ENCODE measurements around the gene DNAJB12.
"Not testable (repeated sequence)": the region's sequence is repeated elsewhere in the genome, so short reads cannot be mapped to it uniquely, and the experiment has no call there.

The DNAJB12 gene

GRCh38 chr10:72315054-72315453, 39.7 kb downstream of the DNAJB12 start:
- DNase-seq = no peak

DNA sequence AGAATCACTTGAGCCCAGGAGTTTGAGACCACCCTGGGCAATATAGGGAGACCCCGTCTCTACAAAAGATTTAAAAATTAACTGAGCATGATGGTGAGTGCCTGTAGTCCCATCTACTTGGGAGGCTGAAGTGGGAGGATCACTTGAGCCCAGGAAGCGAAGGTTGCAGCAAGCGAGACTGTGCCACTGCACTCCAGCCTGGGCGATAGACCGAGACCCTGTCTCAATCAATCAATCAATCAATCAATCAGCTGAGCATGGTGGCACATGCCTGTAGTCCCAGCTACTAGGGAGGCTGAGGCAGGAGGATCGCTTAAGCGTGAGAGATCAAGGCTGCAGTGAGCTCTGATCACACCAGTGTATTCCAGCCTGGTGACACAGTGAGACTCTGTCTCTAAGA, 40.5 kb downstream of the DNAJB12 start:
- DNase-seq = no peak

GRCh38 chr10:72312865-72313391, 41.8 kb downstream of the DNAJB12 start:
- no peak for DNase-seq

DNA sequence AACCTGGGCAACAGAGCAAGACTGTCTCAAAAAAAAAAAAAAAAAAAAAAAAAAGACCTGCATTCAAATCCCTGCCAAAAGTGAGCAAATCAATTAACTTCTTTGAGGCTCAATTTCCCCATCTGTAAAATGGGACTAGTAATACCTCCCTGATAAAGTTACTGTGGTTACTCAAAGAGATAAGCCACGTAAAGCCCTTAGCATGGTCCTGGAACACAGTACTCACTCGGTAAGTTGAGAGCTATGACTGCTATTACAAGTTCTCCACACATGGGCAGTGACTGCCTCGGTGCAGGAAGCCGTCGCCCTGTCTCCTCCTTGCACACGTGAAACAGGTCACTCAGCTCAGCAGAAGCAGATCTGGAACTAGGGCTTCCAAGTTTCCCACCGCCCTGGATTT, 43.1 kb downstream of the DNAJB12 start:
- no peak for DNase-seq

- DNase-seq = no peak
Observed at GRCh38 chr10:72310636-72311035, 44.1 kb downstream of the DNAJB12 start.

DNA sequence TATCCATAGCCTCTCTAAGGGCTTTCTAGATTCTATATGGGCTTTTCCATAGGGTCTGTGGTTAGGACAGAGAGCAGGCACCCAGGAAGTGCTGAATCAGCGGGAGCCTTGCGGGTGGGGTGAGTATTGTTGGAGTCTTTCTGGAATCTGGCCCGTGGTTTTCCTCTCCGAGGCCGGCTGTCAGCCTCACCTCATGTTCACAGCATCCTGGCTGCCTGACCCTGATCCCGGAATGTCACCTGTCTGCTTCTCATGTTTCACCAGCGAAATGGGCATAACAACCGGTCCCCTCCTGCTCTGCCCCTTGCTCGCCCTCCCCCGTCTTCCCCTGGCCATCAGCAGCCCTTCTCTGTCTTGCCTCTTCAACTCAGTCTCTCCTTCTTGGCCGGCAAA, 44.5 kb downstream of the DNAJB12 start:
- DNase-seq = no peak

- peak; percentile 56 for DNase-seq
Observed at GRCh38 chr10:72309290-72310240, 45.2 kb downstream of the DNAJB12 start.

DNA sequence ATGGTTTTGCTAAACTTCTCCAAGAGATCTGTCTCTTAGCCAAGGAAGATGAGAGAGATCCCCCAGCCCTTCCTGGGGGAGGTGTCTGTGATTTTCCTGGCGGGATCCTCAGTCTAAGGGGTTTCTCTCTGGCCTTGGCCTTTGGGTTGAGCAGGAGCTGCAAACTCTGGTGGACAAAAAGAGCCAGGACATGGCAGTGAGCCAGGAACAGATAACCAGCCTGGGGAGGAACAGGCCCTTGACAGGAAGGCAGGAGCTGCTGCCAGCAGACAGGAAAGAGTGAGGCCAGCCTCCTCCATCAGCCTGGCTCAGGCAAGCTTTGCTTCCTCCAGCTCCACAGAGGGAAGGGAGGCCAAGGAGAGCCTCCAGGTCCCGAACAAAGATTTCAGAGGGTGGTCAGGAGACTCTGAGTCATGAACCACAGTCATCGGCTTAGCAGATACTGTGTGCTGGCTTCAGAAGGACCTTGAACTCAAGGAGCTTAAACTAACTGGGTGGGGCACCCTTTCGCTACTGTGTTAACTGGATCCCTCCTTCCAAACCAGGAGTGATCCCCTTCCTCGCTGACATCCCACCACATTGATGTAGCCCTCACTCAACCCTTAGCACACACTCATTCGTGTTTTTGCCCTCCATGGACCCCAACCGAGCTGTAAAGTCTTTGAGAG, 46.3 kb downstream of the DNAJB12 start:
- DNase-seq = no peak

DNA sequence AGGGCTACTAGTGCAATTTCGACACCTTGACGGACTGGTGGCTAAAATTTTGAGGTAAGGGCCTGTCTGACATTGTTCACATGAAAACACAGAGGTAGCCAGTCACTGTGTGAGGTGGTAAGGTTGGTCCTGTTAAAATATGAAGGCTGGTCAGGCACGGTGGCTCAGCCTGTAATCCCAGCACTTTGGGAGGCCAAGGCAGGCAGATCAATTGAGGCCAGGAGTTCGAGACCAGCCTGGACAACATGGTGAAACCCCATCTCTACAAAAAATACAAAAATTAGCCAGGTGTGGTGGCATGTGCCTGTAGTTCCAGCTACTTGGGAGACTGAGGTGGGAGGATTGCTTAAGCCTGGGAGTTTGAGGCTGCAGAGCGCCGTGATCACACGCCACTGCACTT, 47.0 kb downstream of the DNAJB12 start:
- DNase-seq = not testable (repeated sequence)

- no peak for DNase-seq
Observed at GRCh38 chr10:72306215-72306760, 48.4 kb downstream of the DNAJB12 start.

- DNase-seq = no peak
Observed at GRCh38 chr10:72303424-72304128, 51.1 kb downstream of the DNAJB12 start.

DNA sequence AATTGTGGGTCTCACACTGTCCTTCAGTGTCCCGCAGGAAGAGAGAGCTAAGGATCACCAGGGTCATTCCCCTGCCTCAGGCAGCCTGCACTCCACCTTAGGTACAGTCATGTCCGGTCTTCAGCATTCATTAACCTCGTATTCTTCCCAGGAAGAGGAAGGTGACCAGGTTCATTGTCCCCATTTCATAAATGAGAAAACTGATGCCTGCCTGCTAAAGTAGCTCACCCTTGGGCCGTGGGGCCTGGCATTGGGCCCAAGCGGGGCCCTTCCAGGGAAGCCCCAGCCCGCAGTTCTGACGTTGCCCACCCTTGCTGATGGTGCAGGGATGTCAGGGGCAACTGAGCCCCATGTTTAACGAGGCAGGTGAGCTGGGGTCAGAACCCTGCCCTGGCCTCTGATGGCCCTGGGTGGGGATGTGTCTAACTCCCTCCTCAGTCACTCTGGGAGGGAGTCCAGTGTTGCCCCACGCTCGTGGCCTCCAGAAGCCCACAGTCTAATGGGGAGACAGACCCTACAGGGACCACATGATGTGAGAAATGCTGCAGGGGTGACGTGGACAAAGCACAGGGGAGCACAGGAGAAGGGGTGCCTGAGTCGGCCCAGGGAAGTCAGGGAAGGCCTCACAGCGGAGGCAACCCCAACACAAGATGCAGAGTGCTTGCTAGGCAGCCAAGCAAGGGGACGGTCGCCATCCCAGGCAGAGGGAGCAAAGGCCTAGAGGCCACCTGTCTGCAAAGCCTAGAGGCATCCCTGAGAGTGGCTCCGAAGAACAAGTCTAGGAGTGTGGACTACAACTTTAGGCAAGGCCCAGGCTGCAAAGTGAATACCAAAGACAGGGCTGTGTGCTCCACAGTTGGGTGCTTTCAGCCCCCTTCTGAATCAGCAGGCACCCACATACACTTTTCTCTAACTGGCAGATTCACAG, 55.9 kb downstream of the DNAJB12 start:
- DNase-seq = no peak

- peak; percentile 79 for DNase-seq
Observed at GRCh38 chr10:72297805-72298591, 56.7 kb downstream of the DNAJB12 start.

- DNase-seq = no peak
Observed at GRCh38 chr10:72297281-72297804, 57.4 kb downstream of the DNAJB12 start.

GRCh38 chr10:72296829-72297280, 57.9 kb downstream of the DNAJB12 start:
- not testable (repeated sequence) for DNase-seq

GRCh38 chr10:72295330-72295910, 59.3 kb downstream of the DNAJB12 start:
- no peak for DNase-seq

- DNase-seq = no peak
Observed at GRCh38 chr10:72292223-72292691, 62.5 kb downstream of the DNAJB12 start.

- no peak for DNase-seq
Observed at GRCh38 chr10:72291019-72291532, 63.6 kb downstream of the DNAJB12 start.

- DNase-seq = no peak
Observed at GRCh38 chr10:72285972-72286521, 68.7 kb downstream of the DNAJB12 start.

All from NCI-H1694 treated with DMSO at 0.1 percent for 48 hours (cell line).